Measurements from ENCODE around the gene GPA33. TPM values are rescaled to one million over a fixed set of nuclear protein-coding genes. Genes with fewer than 3 reads are reported as not detected.

Gene GPA33
- total RNA-seq, 1 donor from 2014 or later: 0.20 TPM

DNA sequence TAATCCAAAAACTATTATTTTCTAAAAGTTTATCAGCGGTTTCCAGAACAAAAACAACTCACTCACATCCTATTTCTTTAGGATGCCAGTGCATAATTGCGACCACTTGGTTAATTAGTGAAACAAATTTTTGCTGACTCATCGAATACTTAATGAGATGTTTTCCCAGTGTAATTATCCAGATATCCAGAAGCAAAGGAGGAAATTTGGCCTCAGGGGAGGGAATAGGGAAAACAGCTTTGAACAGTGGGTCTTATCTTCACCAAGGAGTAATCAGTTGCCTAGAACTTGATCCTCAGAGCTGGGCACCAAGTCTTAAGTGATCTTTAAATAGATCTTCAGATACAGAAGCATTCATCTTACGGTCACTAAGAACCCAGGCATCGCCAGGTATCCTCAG is 28.0 kb upstream of the GPA33 start:
- ATAC-seq: no peak
- DNase-seq (ENCODE audit: low spot score): no peak

DNA sequence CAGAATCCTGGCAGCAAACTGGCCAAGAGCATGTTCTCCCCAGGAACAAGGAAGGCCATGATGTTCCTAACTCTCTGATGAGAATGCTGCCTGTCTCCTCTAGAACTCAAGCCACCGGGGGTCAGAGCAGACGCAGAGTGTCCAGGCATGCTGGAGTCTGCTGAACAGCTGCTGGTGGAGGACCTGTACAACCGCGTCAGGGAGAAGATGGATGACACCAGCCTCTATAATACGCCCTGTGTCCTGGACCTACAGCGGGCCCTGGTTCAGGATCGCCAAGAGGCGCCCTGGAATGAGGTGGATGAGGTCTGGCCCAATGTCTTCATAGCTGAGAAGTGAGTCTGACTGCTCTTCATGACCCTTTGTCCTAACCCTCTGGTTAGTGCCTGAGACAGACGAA is 27.0 kb upstream of the GPA33 start:
- DNase-seq (ENCODE audit: low spot score) (no peak), ATAC-seq (no peak)

DNA sequence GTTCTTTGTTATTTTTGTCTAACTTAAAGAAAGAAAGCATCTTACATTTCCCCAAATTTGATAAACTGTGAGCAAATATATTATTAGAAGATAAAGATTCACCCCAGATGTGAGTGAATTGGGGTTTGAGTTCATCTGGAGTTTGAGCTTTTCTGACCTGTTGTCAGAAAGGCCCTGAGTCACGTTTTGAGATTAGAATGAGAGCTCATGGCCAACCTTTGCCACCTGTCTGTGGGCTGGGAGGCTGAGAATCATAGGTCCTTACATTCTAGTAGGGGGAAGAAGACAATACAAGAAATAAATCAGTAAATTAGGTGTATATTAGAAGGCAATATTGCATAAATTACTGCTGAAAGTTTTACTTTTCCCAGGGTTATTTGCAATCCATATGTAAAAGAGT is 26.0 kb upstream of the GPA33 start:
- no peak for DNase-seq (ENCODE audit: low spot score)
- ATAC-seq: no peak

DNA sequence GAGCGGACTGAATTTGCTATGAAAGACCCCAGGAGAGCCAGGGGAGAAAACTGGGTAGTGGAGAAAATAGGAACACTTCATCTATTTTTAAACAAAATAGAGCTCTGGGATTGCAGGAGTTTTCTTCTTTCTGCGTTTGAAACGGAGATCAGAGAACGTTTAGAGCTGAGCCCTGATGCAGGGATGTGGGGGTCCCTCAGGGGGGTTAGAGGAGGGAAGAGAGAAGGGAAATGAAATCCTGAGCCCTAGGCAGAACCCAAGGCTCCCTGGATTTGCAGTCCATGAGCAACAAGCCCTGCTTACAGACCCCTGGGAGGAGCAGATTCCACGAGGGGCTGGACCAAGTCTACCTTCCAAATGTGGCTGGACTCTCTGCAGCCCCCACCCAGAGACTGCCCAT is 25.5 kb upstream of the GPA33 start:
- ATAC-seq (no peak), DNase-seq (ENCODE audit: low spot score) (no peak)

DNA sequence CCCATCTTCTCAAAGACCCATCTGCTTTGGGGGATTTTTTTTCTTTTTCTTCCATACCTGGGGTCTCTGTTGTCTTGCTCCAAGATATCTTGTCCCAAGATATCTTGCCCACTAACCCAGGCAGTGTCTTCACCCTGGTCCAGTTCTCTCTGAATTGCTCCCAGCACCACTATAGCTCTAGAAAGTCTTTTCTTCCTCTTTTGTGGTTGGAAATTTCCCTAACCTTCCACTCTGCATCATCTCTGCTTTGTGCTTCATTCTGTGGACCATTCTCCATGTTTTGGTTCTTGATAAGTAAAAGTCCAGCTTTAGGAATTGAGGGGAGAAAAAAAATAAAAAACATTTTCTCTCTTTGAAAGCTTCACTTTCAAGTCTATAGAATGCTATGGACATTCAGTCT is 24.5 kb upstream of the GPA33 start:
- DNase-seq (ENCODE audit: low spot score) (no peak), ATAC-seq (no peak)

DNA sequence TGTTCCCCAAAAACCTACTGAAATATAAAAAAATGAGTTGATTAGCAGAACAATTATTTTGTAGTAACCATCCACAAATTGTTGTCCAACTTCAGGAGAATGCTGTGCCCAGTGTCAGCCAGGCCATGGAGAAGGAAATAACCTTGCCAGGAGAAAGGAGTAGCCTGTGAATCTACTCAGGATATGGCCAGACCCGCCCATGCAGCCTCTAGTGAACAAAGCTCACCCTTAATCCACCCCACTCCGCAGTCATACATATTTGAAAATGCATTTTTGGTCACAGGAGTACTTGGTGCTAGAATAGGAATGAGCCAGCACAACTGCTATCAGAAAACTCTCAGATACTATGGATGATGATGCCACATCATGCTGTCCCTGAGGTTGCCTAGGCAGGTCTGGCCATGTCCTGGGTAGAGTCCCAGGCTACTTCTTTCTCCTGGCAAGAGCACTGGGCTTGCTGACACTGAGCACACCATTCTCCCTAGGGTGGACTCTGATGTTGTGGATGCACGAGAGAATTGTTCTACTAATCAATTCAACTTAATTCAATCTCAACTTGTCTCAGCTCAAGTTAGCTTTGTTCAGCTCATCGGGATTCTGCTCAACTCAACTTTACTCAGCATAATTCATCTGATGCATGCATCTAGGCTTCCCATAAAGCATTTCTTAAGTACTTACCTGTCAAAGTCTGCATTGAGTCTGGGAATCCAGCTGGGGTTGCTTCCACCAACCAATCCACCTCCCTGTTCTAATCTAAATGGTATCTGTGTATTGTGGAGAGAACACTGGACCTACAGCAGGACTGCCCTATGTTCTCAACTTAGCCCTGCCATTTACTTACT is 21.9 kb upstream of the GPA33 start:
- DNase-seq (ENCODE audit: low spot score) (no peak), ATAC-seq (no peak)

DNA sequence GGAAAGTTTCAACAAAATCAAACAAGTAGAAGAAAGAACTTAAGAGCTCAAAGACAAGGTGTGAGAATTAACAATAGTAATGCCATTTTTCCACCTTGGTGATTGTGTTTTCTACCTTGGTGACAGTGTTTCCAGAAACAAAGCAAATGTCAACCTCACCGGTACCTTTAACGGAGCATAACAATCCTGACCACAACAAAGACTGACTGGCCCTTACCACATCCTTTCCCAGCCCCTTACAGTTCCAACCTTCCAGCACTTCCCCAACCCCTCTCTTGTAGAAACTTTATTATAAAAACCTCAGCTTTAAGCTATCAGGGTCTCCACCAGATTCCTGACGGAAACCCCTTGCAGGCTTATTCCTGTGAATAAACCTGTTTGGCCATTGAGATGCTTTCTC is 20.4 kb upstream of the GPA33 start:
- no peak for DNase-seq (ENCODE audit: low spot score)
- ATAC-seq: no peak

DNA sequence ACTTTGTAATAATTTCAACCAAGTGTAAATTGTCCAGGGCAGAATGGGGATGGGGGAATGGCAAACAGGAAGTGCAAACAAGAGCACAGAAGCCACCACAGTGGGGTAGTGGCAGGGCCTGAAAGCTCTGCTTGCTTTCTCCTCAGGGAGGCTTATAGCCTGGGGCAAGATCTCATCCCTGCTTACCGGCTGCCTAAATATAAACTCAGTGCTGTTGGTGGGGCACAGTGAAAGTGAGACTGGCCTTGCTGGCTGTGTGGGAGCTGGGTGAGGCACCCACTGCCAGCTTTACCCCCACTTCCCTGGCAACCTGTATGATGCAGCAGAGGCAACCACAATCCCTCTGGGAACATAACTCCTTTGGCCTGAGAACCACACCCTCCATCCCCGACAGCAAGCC is 18.9 kb upstream of the GPA33 start:
- ATAC-seq (no peak), DNase-seq (ENCODE audit: low spot score) (no peak)

DNA sequence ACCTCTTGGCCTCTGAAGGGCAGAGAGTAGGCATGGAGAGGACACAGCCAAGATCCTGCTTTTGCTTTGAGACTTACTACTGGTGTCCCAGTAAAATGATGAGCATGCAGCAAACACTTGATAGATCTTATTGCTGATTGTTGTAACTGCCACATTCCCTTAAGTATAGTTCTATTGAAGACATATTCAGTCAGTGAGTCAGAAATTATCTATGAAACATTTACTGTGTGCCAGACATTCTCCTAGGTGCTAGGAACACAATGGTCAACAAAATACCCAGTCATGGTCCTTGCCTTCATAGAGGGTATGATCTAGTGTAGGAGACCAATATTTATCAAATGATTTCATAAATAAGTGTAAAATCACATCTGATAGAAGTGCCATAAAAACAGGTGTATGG is 17.3 kb upstream of the GPA33 start:
- ATAC-seq (no peak), DNase-seq (ENCODE audit: low spot score) (no peak)

DNA sequence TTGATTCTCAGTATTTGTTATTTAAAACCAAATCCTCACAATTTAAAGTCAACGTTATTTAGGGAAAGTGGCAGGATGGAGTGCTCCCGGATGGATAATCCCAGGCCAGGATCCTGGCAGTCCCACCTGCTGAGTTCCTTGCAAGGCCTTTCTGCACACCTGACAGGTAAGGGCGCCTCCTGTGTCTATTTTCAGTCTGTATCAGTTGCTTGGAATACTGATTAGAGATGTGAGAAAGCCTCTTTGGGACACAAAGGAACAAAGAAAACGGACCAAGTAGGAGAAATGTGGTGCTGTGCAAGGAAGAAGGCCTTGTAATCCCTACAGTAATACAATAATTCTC is 15.9 kb upstream of the GPA33 start:
- ATAC-seq (no peak), DNase-seq (ENCODE audit: low spot score) (no peak)

DNA sequence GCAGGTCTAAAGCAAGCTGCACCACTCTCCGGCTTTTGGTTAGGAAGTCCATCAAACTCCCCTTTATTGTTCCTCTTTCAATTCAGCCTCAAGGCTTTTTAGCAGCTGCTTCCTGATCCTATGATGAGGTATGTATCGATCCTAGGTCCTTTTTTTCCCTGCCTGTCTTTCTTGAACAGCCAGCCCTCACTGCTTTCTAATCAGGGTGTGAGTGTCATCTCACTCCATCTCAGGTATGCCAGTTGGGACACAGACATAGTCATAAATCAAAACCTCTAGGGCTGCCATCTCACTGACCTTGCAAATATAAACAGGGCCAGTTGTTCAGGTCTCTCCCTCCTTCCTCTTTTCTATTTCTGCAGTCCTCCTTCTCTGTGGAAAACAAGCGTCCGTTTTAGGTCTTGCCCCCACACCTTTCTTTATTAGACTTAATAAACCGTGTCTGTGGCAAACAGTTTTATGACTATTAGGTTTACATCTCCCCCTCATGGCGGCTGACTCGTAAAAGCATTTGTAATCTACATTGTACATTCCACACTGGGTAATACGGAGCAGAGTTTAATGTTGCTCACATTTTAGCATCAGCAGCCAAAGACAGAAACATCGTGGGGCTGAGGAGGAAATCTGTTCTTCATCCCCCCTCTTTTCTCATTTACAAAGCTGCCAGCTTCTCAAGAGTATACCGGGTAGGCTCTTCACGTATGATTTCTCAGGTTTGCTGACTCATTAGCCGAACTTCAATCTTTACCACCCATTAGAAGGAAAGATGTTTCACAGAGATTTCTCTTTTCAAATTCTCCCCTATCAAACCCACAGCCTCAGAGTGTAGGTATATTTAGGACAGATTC is 15.3 kb upstream of the GPA33 start:
- ATAC-seq: no peak
- DNase-seq (ENCODE audit: low spot score): no peak

DNA sequence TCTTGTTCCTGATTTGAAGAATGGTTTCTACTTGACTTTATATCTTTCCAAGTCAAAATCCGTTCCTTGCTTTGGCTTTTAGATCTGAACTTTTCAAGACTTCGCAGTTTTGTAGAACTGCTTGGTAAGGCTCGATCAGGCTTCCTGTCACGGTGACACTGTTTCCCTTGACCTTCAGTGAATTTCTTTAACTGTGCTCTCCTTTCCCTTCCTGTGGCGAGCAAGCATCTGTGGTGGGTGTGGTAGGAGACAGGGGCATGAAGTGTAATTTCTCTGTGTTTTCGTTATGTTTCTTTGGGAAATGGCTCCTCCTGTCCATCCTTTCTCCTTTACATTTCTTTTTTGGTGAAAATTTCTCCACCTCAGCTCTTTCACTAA is 14.1 kb upstream of the GPA33 start:
- ATAC-seq (no peak), DNase-seq (ENCODE audit: low spot score) (no peak)

DNA sequence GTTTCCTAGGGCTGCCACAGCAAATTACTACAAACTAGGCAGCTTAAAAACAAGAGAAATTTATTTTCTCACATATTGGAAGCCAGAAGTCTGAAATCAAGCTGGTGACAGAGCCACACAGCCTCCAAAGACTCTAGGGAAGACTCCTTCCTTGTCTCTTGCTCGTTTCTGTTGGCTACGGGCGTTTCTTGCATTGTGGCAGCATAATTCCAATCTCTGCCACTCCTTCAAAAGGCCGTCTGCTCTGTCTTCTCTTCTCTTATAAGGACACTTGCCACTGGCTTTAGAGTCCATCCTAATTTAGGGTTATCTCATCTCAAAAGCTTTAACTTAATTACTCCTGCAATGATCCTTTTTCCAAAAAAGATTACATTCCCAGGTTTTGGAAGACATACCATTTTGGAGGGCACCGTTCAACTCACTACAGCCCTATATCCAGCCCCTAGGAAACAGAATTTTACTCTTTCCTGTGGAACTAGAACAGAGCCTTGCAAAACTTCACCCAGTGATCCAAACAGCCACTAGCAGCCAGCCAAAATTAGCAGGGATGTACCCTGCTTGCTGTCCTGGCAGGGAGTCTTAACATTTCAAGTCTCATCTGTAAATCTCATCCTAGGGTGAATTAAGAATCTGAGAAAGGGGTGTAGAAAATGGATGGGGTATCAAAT is 12.9 kb upstream of the GPA33 start:
- ATAC-seq: no peak

DNA sequence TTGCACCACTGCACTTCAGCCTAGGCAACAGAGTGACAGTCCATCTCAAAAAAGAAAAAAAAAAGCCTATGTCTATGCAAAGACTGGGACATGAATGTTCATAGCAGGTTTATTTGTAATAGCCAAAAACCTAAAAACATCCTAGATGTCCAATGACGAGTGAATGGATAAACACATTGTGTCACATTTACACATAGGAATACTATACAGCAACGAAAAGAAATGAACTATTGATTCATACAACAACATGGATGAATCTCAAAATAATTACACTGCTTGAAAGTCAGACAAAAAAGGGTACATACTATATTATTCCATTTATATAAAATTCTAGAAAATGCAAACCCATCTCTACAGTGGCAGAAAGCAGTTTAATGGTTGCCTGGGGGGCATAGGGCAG is 11.6 kb upstream of the GPA33 start:
- ATAC-seq: no peak
- no peak for DNase-seq (ENCODE audit: low spot score)

More for the DNA sequence above, 12.9 kb upstream of the GPA33 start:
- no peak for DNase-seq (ENCODE audit: low spot score)

DNA sequence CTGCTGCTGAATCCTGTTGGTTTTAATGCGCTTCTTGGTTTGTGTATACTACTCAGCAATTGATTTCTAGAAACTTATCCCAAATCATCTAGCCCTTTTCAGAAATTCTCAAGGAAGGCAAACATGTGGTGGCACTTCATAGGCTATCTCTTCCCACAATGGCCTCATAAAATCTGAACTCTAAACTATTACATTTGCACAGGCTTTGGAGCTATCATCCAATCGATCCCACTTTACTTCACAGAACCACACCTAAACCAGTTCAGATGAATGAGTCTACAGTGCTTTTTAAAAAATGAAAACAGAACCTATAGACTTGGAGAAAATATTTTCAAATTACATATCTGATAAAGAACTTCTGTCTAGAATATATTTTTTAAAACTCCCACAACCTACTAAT is 10.6 kb upstream of the GPA33 start:
- DNase-seq (ENCODE audit: low spot score) (no peak), ATAC-seq (no peak)

DNA sequence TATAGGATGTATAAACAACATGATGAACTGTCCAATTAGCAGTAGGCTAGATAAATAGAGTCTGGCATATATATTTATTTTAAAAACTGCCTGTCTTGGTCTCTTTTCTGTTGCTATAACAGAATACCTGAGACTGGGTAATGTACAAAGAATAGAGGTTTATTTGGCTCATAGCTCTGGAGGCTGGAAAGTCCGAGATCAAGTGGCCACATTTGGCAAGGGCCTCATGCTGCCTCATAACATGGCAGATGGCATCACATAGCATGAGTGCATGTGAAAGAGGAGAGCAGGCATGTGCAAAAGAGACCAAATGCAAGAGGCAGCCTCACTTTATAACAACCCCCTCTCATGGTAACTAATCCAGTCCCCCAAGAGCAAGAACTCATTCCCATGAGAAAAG is 9.7 kb upstream of the GPA33 start:
- ATAC-seq (no peak), DNase-seq (ENCODE audit: low spot score) (no peak)

DNA sequence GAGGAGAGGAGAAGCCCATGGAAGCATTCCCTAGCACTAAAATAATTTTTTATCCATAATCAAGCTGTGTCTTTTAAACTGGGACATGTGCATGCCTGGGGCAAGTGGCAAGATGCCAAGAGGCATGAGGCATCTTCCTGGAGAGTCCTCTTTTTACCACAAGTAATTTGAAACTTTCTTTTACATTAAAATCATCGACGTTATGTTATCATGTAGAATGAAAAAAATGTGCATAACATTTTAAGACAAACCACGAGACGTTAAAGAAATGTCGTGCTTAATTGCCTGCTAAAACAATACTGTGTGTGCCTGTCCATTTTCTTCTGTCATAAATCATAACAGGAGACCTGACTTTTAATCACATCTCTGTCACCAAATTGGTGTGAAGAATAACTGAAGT is 5.2 kb upstream of the GPA33 start:
- no peak for ATAC-seq
- no peak for DNase-seq (ENCODE audit: low spot score)

DNA sequence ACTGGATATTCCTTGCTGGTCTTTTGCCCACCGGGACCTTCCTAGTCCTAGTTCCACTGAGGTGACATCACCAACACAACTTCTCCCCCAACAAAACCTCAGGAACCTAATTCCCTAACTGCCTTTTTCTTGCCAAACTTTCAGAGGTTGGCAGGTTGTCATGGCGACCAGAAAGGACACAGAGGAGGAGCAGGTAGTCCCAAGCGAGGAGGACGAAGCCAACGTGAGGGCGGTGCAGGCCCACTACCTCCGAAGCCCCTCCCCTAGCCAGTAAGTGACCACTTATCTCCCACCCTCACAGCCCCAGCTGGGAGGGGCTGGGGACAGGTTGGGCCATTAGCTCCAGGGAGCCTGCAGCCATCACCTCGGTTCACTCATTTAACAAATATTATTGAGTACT is 4.5 kb upstream of the GPA33 start:
- ATAC-seq (no peak), DNase-seq (ENCODE audit: low spot score) (no peak)

DNA sequence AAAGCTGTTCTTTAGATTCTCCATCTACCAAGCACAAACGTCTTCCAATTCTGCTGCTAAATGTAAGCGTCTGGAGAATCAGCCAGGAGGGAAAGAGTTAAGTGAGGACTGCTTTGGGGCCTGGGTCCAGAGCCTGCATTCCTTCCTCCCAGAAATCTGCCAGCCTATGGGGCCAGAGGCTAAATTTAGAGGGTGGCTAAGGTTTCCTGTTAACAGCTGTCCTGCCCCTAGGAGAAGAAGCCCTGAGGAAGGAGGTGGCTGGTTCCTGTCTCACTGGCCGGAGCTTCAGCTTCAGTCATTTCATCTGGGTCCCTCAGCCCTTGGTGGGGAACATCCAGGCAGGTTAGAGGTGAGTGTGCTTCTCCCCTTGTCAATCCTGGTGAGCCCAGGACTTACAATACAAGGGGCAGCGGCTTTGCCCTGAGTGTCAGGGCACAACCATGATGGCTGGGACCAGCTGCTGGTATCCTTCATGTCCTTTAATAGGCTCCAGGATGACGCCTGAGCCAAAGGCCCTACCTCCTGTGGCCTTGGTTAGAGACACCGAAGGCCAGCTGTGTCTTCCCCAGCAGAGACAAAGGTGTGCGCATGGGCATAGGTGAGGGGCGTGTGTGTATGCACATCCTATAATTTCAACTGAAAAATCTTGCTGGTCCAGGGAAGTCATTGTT is 3.8 kb upstream of the GPA33 start, which contains the start of gene STYXL2:
Gene STYXL2 (plus strand): TSS at position 230 of the 671 bp plus-strand sequence. CDS start 775 bp downstream, outside the sequence.
- ATAC-seq: no peak

DNA sequence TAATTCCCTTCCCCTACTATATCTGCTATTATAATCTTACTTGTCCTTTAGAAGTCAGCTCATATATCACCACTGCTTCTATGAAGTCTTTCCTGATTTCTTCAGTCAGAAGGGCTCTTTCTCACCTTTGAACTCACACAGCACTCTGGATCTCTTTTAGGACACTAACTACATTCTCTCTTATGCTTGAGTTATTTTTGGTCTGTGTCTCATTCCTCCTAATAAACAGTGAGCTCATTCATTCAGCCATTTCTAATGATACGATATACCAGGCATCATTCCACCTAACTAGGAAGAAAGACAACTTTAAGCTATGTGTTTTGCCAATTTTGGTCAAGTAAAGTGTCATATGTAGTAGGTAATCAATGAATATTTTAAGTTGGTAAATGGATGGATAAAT is 2.5 kb upstream of the GPA33 start:
- no peak for DNase-seq (ENCODE audit: low spot score)
- no peak for ATAC-seq

More for the DNA sequence above, 3.8 kb upstream of the GPA33 start, which contains the start of gene STYXL2:
- DNase-seq (ENCODE audit: low spot score): no peak

DNA sequence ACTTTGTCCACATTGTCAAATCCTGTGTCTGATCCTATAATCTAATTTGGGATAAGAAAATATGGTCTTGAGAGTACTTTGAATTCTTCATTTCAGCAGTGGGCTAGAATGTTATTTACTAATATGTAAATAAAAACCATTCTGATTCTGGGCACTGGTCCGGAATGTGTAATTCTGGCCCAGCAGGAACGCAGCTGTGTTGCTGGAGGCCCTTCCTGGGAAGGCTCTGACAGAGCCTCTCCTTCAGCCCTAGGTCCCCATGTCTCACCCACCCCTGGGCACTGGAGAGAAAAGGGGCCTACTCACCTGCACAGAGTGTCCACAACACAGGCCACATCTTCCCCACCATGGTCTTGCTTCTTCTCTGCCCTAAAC is 251 bp downstream of the GPA33 start:
- ATAC-seq: no peak
- DNase-seq (ENCODE audit: low spot score): no peak

Measured in left lobe of liver (tissue), 2 donors.